NCI-H1092 treated with DMSO at 0.1 percent for 48 hours (cell line): ENCODE results near the gene SLC38A9.
A peak's percentile ranks its signal among the peaks of the same experiment; 100 is the strongest.
"Not testable (repeated sequence)": the region's sequence is repeated elsewhere in the genome, so short reads cannot be mapped to it uniquely, and the experiment has no call there.

Experiments
- DNase-seq: peaks from one replicate; lab custom pipeline; 2025; lab: John Stamatoyannopoulos, UW

SLC38A9 gene, protein sequence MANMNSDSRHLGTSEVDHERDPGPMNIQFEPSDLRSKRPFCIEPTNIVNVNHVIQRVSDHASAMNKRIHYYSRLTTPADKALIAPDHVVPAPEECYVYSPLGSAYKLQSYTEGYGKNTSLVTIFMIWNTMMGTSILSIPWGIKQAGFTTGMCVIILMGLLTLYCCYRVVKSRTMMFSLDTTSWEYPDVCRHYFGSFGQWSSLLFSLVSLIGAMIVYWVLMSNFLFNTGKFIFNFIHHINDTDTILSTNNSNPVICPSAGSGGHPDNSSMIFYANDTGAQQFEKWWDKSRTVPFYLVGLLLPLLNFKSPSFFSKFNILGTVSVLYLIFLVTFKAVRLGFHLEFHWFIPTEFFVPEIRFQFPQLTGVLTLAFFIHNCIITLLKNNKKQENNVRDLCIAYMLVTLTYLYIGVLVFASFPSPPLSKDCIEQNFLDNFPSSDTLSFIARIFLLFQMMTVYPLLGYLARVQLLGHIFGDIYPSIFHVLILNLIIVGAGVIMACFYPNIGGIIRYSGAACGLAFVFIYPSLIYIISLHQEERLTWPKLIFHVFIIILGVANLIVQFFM

DNA sequence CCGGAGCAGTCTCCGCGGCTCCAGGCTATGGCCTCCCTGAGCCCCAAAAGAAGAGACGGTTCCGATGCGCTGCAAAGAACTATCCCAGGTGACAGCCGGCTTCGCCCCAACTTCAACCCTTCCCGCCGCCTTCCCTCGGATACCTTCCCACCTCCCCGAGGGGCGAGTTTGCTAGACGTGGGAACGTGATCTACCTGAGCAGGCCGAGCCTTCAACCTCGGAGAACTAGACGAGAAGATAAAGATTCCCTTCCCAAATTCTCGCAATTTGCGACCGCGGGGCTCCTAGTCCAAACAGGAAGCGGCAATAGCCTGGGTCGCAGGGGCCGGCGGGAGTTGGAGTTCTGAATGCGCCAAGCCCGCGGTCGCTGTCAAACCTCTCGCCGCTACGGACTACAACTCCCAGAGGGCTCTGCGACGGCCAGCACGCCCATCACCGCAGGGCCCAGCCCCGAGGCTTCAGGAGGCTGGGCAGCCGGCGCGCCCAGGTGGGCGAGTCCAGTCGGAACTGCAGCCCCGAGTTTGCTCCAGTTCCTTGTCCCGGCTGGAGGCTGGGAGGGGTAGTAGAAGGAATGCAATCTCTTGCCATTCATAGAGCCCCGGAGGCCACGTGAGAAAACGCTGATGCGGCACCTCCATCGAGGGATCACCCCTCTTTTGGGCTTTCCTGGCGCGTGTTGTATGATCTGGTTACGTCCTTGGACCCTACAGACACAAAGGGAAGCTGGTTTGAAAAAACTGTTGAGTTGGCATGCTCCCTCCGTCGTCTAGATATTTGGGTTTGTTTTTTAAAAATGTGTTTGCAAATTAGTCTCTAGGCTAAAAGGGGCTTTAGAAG lies at the start of gene SLC38A9:
Gene SLC38A9, minus strand, starts transcription at position 302 of the 837 bp plus-strand sequence. CDS start 14,366 bp downstream, outside the sequence.
- DNase-seq, result peak; percentile 90

DNA sequence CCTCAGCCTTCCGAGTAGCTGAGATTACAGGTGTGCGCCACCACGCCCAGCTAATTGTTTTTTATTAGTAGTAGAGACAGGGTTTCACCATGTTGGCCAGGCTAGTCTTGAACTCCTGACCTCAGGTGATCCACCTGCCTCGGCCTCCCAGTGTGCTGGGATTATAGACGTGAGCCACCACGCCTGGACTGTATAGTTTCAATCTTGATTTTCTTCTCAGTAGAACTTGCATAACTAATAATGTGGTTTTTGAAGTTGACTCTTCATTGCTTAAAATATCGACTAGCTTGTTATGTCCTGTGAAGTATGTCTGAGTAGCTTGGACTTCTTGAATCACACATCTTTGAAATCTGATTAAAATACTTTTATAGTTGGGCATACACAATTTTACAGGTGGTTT lies 49.6 kb upstream of the SLC38A9 start:
- DNase-seq, result not testable (repeated sequence)

DNA sequence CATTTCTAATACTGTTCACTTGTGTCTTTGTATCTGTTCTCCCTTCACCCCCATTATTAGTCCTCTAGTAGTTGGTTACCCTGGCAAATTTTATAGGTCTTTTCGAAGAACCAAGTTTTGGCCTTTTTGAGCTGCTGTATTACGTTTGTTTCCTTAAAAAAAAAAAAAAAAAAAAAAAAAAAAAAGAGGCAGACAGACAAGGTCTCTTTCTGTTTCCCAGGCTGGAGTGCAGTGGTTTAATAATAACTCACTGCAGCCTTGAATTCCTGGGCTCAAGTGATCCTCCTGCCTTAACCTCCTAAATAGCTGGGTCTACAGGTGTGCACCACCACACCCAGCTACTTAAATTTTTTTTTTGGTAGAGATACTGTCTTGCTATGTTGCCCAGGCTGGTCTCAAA lies 46.6 kb upstream of the SLC38A9 start:
- DNase-seq, result no peak

DNA sequence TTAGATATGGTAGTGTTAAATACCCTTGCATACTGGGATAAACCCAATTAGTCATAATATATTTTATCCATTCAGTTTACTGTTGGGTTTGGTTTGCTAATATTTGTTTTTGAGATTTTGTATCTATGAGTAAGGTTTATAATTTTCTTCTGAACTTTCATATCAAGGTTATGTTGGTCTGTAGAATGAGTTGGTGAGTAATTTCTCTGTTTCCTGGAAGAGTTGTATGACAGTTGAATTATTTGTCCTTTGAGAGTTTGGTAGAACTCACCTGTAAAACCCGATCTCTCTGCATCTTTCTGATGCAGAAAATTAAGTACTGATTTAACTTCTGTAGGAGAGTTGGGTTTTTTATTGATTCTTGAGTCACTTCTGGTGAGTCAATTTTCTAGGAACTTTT lies 46.1 kb upstream of the SLC38A9 start:
- no peak for DNase-seq

DNA sequence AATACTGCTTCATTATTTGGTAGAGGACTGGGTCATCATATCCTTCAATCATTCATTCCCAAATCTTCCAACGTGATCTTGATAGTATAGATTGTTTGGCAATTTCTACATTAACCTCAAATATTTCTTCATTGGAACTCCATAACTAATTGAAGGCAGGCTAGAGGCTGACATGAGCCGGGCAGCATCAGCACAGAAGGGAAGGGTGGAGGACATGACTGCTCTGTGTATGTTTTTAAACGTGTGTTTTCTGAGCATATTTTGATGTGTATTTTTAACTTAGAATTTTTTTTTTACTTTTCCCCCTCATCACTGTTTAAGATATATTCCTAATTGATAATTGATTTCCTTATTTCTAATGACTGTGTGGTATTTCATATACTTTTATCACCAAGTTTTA lies 38.4 kb upstream of the SLC38A9 start:
- DNase-seq, result no peak

DNA sequence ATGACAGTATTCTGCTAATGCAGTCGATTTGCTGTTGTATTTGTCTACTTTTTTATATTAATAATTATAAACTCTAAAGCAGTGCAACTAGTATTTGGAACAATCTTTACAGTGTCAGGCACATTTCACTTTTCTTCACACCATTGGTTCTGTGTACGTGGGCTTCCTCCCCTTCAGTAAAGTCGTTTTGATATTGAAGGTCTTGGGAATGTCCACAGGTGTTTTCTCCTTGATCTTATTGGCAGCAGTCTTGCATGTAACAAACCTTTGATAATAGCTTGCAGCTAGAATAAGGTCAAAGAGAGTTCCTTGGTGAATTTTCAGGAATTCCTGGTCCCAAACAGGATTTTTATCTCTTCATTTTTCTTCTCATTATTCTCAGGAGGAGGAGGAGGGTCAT lies 37.9 kb upstream of the SLC38A9 start:
- no peak for DNase-seq

DNA sequence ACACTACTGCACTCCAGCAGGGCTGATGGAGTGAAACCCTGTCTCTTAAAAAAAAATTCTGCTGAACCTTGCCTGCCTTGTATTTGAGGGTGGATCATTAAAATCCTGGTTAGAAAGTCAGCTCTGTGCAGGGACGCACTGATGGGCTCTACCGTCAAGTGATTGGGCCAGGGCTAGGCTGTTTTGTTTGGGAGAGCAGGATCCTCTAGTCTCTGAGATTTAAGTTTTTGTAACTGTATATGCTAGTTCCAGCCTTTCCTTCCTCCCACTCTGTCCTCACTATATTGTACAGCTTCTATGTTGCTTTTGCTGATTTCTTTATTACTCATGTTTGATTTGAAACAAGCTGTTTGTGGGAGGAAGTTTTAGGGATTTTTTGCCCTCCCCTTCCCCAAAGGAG lies 37.3 kb upstream of the SLC38A9 start:
- no peak for DNase-seq

DNA sequence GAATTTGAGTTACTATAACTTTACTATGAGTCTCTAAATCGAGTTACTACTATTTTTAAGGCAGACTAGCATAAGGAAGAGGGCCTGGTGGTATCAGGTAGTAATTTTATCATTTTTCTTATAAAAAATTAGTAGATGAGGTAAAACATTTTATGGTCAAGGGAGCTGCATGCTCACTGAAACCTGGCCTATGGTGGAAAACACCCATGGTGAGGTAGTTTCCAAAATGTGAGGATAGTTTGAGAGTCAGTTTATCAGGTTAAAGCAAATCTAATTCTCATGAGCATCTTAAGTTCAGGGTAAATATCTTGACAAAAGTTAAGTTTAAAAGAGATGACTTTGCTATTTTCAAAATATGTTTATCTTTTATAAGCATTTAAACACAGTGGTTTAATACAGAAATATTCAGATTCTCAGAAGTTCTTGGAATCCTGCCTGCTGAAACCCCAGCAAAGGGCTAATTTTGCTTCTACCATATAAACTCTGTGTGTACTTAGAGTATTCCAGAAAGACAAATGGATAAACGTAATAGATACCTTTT lies 35.7 kb upstream of the SLC38A9 start:
- no peak for DNase-seq

DNA sequence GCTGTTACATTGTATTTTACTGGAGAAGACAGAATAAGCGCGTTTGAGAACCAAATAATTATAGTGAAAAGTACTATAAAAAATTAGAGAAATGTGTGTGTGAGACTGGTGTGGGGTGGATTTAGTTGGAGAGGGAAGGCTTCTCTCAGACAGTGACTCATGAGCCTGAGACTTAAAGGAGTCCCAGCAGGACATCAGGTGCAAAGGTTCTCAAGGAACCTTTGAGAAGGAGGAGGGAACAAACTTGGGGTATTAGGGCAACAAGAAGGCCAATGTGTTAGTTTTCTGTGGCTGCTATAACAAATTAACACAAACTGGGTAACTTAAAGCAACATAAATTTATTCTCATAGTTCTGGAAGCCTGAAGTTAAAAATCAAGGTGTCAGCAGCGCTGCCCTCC lies 30.7 kb upstream of the SLC38A9 start:
- DNase-seq, result no peak

DNA sequence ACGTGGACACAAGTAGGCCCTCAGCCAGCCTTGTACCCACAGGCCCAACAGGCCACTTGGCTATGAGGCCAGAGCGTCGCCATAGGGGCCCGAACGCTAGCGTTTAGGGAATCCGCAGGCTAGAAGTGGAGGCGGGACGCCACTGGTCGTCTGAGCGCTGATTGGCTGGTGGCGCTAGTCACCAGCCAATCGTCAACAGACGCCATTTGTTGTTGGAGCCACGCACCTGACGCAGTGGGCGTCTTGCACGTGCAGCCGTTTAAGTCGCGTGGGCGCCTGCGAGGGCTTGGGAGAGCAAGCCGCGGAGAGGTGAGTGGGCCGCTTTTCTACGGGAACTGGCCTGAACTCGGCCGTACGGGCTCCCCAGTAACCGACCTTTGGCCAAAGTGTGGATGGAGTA lies 25.7 kb upstream of the SLC38A9 start, which contains the start of gene DDX4:
Gene DDX4, plus strand, starts transcription at position 269 of the 400 bp plus-strand sequence. CDS start 903 bp downstream, outside the sequence.
- no peak for DNase-seq

DNA sequence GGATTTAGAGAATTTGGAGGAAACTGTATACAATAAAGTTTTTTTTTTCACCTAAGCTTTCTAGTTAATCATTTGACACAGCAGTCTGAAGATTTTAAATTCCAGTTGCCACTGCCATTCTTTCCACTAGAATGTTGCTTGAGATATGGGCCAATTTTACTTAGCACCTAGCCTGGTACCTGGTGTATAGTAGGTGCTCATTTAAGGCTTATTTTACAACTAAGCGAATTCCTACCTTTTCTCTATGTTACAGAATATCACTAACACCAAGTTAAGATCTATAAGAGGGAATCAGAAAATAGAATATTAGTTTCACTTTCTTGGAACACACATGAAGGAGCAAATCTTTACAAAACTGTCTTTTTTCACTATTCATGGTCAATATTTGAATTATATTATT lies 22.5 kb upstream of the SLC38A9 start:
- DNase-seq, result no peak

DNA sequence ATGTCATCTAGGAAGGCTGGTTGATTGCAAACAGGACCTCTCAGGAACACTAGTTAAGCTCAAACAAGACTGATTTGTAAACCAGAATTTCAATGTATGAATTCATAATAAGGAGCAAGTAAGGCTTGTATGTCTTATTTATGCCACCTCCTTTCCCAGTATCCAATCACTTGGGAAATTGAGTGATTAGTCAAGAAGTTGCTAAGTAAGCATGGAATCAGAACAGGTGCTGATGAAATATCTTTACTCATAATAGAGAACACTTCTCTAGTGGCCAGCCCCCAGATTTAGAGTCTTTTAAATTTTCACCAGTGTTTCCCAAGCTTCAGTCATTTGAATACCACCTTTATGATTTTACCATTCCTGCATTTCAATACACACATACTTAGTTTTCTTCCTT lies 20.5 kb upstream of the SLC38A9 start:
- DNase-seq, result no peak

DNA sequence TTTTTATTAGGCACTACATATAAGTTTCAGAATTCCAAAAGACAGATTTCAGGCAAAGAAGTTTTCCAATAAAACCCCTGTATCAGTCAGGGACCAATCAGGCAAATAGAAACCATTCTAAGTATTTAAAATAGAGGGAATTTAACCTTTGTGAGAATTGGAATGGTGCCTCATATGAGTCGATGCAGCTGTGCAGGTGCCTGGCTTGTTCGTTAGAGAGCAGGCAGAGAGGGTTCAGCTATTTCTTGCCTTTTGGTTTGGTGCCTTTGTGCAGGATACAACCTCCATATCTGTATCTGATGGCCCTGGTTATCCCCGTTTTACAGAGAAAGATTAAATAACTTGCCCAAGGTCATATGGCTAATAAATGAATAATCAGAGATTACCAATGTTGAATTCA lies 19.7 kb upstream of the SLC38A9 start:
- DNase-seq, result no peak

DNA sequence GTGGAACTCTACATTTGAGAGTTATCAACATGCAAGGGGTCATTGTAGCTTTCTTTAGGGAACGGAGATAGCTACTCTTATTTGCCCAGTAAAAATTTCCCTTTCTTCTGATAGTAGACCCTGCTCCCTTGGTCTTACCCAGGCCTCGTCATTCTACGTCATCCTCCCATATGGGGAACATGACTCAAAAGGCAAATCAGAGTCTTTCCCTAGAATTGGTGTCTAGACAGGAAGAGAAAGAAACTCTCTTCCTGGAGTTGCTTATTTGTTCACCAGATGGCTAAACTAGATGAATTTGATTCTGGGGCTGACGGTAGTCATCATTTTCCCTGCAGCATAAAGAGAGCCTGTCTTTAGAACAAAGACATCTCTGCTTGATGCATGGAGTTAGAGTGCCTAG lies 12.2 kb upstream of the SLC38A9 start:
- no peak for DNase-seq

DNA sequence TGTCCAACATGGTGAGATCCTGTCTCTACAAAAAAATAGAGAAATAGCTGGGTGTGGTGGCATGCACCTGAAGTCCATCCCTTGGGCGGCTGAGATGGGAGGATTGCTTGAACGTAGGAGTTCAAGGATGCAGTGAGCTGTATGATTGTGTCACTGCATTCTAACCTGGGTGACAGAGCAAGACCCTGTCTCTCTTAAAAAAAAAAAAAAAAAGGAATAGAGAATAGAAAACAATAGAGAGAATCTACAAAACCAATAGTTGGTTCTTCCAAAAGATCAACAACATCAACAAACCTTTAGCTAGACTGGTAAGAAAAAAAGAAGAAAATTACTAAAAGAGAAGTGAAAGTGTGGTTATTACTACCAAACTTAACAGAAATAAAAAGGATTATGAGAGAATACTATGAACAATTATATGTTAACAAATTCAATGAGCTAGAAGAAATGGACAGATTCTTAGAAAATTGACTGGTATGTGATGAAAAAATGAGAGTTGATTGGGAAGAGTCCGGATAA lies 8.1 kb upstream of the SLC38A9 start:
- DNase-seq, result no peak

DNA sequence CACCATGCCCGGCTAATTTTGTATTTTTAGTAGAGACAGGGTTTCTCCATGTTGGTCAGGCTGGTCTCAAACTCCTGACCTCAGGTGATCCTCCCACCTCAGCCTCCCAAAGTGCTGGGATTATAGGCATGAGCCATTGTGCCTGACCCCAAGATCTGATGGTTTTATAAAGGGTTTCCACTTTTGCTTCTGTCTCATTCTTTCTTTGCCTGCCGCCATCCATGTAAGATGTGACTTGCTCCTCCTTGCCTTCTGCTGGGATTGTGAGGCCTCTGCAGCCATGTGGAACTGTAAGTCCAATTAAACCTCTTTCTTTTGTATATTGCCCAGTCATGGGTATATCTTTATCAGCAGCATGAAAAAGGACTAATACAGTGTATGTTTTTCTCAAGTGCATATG lies 6.9 kb upstream of the SLC38A9 start:
- DNase-seq, result not testable (repeated sequence)

DNA sequence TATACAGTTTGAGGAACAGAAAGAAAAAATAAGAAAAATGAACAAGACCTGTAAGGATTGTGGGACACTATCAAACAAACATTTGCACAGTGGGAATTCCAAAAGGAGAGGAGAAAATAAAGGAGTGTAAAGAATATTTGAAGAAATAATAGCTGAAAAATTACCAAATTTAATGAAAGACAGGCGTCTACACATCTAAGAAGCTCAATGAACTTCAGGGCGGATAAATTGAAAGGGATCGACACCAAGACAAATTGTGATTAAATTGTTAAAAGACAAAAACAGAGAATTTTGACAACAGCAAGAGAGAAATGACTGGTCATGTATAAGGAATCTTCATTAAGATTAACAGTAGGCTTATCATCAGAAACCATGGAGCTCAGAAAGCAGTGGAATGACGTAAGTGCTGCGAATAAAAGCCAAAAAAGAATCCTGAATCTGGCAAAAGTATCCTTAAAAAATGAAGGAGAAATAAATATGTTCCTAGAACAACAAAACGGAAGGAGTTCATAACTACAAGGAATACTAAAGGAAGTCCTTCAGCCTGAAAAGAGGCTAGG lies 3.5 kb upstream of the SLC38A9 start:
- DNase-seq, result no peak

DNA sequence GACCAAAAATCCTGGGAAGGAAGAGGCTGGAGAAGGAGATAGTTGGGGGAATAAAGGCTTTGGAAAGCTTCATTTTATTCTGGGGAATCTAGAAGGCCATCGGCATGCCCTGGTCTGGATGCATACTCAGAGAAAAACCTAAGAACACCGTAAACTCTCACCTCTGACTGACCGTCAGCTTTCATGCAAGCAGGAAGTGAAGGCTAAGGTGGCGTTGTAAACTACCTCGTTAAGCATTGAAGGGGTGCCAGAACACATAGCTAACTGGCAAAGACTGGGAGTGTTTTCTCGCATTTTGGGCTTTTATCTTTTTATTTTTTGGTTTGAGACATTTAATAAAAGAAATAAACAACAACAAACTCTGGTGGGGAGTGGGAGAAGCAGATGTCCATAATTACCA lies 2.6 kb upstream of the SLC38A9 start:
- DNase-seq, result no peak

DNA sequence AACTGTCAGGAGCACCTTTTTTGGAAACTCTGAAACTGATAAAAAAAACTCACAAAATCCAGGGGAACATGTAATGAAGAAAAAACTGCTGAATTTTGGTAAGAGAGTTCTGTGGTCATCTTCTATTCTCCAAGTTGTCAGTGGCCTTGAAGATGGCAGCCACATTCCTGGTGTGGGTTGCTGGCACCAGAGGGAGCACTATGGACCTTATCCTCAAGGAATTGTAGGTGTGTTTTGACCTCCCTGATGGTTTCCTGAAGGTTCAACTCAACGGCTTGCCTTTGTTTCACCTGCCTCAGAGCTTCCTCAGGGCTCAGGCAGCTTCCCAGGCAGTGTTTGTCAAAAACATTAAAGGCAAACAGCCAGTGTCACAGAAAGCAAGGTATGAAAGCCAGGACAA lies 2.2 kb upstream of the SLC38A9 start:
- DNase-seq, result no peak

DNA sequence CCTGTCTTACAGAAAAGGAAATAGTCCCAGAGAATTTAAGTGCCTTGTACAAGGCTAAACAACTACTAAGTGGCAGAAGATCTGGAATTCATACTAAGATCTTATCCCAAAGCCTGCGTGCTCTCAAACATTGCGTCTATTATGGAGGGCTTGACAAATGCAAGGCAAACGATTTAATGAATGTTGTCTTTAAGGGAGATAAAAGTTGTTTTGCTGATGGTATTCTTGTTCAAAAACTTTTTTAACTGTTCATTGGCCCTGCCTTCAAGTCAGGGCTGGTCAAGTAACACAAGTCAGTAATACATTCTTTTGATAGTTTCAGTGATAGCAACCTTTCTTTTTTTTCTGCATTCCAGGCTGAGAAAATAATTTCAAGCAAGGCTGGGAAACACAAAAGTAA lies 1.7 kb upstream of the SLC38A9 start:
- no peak for DNase-seq

DNA sequence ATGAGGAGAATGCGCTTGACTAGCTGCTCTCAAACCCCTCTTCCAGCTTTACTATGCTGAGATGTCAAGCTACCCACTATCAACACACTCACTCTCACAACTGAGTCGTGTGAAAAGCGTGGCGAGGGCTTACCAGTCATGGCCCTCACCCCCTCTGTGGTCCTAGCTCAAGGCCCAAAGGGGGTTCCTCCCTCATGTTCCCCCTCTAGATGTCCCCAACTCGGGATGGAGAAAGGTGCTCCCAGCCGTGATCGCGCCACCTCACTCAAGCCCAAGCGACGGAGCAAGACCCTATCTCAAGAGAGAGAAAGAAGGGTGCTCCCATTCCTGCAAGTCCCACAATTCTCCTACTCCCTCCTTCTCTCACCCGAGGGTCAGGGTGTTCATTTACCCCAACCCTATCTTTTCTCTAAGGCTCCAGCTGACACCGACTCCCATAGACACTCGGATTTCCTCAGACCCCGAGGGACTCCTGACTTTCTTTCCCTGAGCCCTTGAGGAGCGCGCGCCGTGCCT lies 559 bp downstream of the SLC38A9 start:
- DNase-seq, result no peak

DNA sequence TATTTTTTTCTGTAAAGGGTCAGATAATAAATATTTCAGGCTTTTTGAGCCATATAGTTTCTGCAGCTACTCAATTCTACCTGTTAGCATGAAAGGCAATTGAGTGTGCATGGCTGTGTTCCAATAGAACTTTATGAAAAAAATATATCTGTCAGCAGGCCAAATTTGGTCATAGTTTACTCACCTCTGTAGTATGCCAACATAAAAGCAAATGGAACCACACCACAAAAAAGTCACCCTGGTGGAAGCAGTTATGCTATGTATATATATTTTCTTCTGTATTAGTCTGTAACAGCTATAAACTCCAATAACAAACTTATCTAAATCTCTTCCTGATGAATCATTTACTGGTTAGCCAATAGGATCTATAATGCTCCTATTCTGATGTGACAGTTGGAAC lies 3.4 kb downstream of the SLC38A9 start:
- DNase-seq, result no peak
